ENCODE data around the gene WDR70. TPM values are rescaled to one million over a fixed set of nuclear protein-coding genes. Genes with fewer than 3 reads are reported as not detected.

Gene WDR70
- total RNA-seq, 4 donors from 2014 or later = 24.7 to 200 (median 29.9) TPM

DNA sequence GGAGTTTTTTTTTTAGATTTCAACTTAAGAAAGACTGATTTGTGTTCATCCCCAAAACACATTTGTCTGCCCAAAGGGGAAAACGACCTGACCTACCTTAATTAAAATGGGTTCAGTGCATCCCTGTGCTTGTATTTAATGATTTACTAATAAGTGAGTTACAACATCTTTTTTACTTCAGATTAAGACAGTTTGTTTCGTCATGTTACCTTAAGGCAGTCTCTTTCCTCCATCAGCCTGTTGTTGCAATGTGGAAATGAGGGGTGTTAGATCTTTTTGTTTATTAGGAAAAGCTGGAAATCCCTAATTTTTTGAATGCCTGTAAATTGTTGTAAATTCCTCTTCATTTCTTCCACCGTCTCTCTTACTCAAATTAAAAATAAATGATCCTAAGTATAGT is 283.2 kb downstream of the WDR70 start:
- H3K27me3 ChIP-seq = no peaks in the 10 kb centered on the region
- no peaks in the 10 kb centered on the region for H3K9me3 ChIP-seq
- 52 to 55% methylated on average over 2 to 3 of the region's 3 CpGs for WGBS, 2 donors (ENCODE audit: low coverage in 1 of 2)
- H3K4me1 ChIP-seq = peaks cover 5 to 39% (median 18%) of the 10 kb centered on the region in 4 donors
- no peaks in the 10 kb centered on the region for H3K36me3 ChIP-seq
- H3K4me3 ChIP-seq = no peak overlapping the region
- intact Hi-C loops (cut with DNase I; ENCODE audit: low total_unique reads) (no loop called here), in situ Hi-C loops (cut with MboI; ENCODE audit: low pct_ligation_motif_present in 1 of 4, low pct_unique_long_range_greater_than_20kb in 1 of 4, low sequenced_read_pairs in 3 of 4) (no loop called here)
- peak overlapping the region in 1 of 4 donors; percentile 1 for H3K27ac ChIP-seq
- no peak for DNase-seq
- TF ChIP-seq POLR2AphosphoS5 (IDR thresholded peaks at IDR 0.05) = no peak
- TF ChIP-seq EP300 (IDR thresholded peaks at IDR 0.05; ENCODE audit: low read depth) = no peak
- no peak for TF ChIP-seq CTCF (IDR thresholded peaks at IDR 0.05)
- TF ChIP-seq POLR2A (IDR thresholded peaks at IDR 0.05) = no peak

- TF ChIP-seq EP300 (IDR thresholded peaks at IDR 0.05; ENCODE audit: low read depth) = no peak
- no peak for TF ChIP-seq POLR2AphosphoS5 (IDR thresholded peaks at IDR 0.05)
- TF ChIP-seq POLR2A (IDR thresholded peaks at IDR 0.05) = no peak
- no peak for TF ChIP-seq CTCF (IDR thresholded peaks at IDR 0.05)
- intact Hi-C loops (cut with DNase I; ENCODE audit: low total_unique reads) = no loop called here
- peak overlapping the region in 2 of 4 donors; percentile 7 for H3K27ac ChIP-seq
These were observed 283.8 kb downstream of the WDR70 start for GRCh38 chr5:37662789-37663485.

DNA sequence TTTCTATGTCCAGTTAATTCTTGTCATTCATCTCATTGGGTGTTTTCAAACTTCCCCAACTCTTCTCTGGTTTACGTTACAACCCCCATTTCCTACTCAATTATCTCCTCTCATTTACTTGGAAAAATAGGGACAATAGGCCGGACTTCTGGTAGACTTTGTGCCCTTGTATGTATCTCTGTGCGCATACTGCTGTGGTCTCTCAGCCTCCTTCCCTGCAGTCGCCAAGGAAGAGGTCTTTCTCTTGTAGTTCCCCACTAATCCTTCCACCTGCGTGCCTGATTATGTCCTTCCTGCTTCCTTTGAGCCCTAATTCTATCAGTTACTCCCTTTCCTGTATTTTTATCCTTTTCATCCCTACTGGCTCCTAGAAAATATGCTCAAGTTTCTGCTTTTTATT is 284.4 kb downstream of the WDR70 start:
- Histone ChIP-seq H3K36me3 (no peaks in the 10 kb centered on the region), H3K9me3 (no peaks in the 10 kb centered on the region), H3K27ac (peak overlapping the region in 1 of 4 donors; percentile 7), H3K4me1 (peaks cover 5 to 43% (median 18%) of the 10 kb centered on the region in 4 donors), H3K27me3 (no peaks in the 10 kb centered on the region), H3K4me3 (no peak overlapping the region)
- in situ Hi-C loops (cut with MboI; ENCODE audit: low pct_ligation_motif_present in 1 of 4, low pct_unique_long_range_greater_than_20kb in 1 of 4, low sequenced_read_pairs in 3 of 4) = no loop called here
- WGBS, 2 donors (ENCODE audit: low coverage in 1 of 2) = 88 to 100% methylated on average over 5 of the region's 5 CpGs
- no peak for DNase-seq
- no peak for TF ChIP-seq POLR2A (IDR thresholded peaks at IDR 0.05)
- no peak for TF ChIP-seq EP300 (IDR thresholded peaks at IDR 0.05; ENCODE audit: low read depth)
- TF ChIP-seq CTCF (IDR thresholded peaks at IDR 0.05) = no peak
- TF ChIP-seq POLR2AphosphoS5 (IDR thresholded peaks at IDR 0.05) = no peak
- intact Hi-C loops (cut with DNase I; ENCODE audit: low total_unique reads) = no loop called here

More at GRCh38 chr5:37662789-37663485, 283.8 kb downstream of the WDR70 start:
- in situ Hi-C loops (cut with MboI; ENCODE audit: low pct_ligation_motif_present in 1 of 4, low pct_unique_long_range_greater_than_20kb in 1 of 4, low sequenced_read_pairs in 3 of 4) = no loop called here
- peaks cover 5 to 43% (median 18%) of the 10 kb centered on the region in 4 donors for H3K4me1 ChIP-seq
- 53 to 62% methylated on average over 5 of the region's 5 CpGs for WGBS, 2 donors (ENCODE audit: low coverage in 1 of 2)
- DNase-seq = no peak
- H3K27me3 ChIP-seq = no peaks in the 10 kb centered on the region
- no peaks in the 10 kb centered on the region for H3K36me3 ChIP-seq
- no peaks in the 10 kb centered on the region for H3K9me3 ChIP-seq
- no peak overlapping the region for H3K4me3 ChIP-seq

DNA sequence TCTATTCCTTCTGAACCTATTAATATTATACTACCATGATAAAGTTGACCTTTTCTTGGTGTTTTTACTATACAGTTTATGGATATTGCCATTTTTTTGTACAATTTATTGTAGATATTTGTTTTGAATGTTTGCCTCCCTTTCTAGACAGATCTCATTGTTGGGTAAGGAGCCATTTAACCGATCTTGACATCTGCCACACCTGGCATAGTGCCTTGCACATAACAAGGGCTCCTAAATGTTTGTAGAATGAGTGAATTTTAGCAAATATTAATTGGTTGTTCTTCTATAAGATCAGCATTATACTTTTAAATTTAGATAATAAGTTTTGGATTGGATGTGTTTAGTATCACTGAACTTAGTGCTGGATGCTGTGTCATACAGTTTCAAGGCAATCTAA is 285.4 kb downstream of the WDR70 start:
- WGBS, 2 donors (ENCODE audit: low coverage in 1 of 2) = 77 to 80% methylated on average over 1 of the region's 1 CpG
- Histone ChIP-seq H3K27ac (no peak overlapping the region), H3K9me3 (no peaks in the 10 kb centered on the region), H3K4me1 (peaks cover 5 to 43% (median 20%) of the 10 kb centered on the region in 4 donors), H3K4me3 (no peak overlapping the region), H3K27me3 (no peaks in the 10 kb centered on the region), H3K36me3 (no peaks in the 10 kb centered on the region)
- TF ChIP-seq POLR2AphosphoS5 (IDR thresholded peaks at IDR 0.05) = no peak
- TF ChIP-seq EP300 (IDR thresholded peaks at IDR 0.05; ENCODE audit: low read depth) = no peak
- no peak for TF ChIP-seq POLR2A (IDR thresholded peaks at IDR 0.05)
- TF ChIP-seq CTCF (IDR thresholded peaks at IDR 0.05) = no peak
- no peak for DNase-seq
- in situ Hi-C loops (cut with MboI; ENCODE audit: low pct_ligation_motif_present in 1 of 4, low pct_unique_long_range_greater_than_20kb in 1 of 4, low sequenced_read_pairs in 3 of 4) = no loop called here
- intact Hi-C loops (cut with DNase I; ENCODE audit: low total_unique reads) = no loop called here

Measured in transverse colon (tissue), 4 donors.